ENCODE measurements around the gene TMEM94.
"Not testable (repeated sequence)": the region's sequence is repeated elsewhere in the genome, so short reads cannot be mapped to it uniquely, and the experiment has no call there.

TMEM94 gene

GRCh38 chr17:75445296-75445695 is 11.1 kb upstream of the TMEM94 start:
- CTCF ChIA-PET: interaction anchor here (1.8 to 2.0 kb wide), 2 partner anchors 18 to 259 kb away, joined by 3 to 6 read pairs; no protein-coding TSS in a partner anchor
- POLR2A ChIA-PET: no interaction called here
- no peak for TF ChIP-seq CTCF (IDR thresholded peaks at IDR 0.05; ENCODE audit: control extremely low read depth, extremely low read depth, low read depth, missing control alignments)

GRCh38 chr17:75445896-75446295 is 10.5 kb upstream of the TMEM94 start:
- DNase-seq (ENCODE audit: extremely low spot score); CTCF ChIA-PET; POLR2A ChIA-PET: not testable (repeated sequence)

More at GRCh38 chr17:75445296-75445695, 11.1 kb upstream of the TMEM94 start:
- no peak for DNase-seq (ENCODE audit: extremely low spot score)

GRCh38 chr17:75447951-75448856 is 8.2 kb upstream of the TMEM94 start:
- no peak for DNase-seq (ENCODE audit: extremely low spot score)
- POLR2A ChIA-PET: interaction anchor here (0.6 to 0.7 kb wide), 2 partner anchors 24 to 176 kb away, joined by 4 to 6 read pairs; no protein-coding TSS in a partner anchor

GRCh38 chr17:75450270-75450669 is 6.2 kb upstream of the TMEM94 start:
- ChIA-PET POLR2A (no interaction called here), CTCF (no interaction called here)
- DNase-seq (ENCODE audit: extremely low spot score): no peak
- TF ChIP-seq CTCF (IDR thresholded peaks at IDR 0.05; ENCODE audit: control extremely low read depth, extremely low read depth, low read depth, missing control alignments): no peak

More at GRCh38 chr17:75447951-75448856, 8.2 kb upstream of the TMEM94 start:
- no peak for TF ChIP-seq CTCF (IDR thresholded peaks at IDR 0.05; ENCODE audit: control extremely low read depth, extremely low read depth, low read depth, missing control alignments)
- CTCF ChIA-PET: interaction anchor here (1.0 to 1.8 kb wide), 2 partner anchors 8 to 68 kb away, joined by 3 to 7 read pairs; partner anchors contain the start of genes TMEM94 and TSEN54

GRCh38 chr17:75454193-75454592 is 2.2 kb upstream of the TMEM94 start:
- no peak for DNase-seq (ENCODE audit: extremely low spot score)
- ChIA-PET CTCF (interaction anchor here (0.9 to 2.7 kb wide), 5 partner anchors 27 to 147 kb away, joined by 3 to 7 read pairs (median 3); no protein-coding TSS in a partner anchor), POLR2A (no interaction called here)
- TF ChIP-seq CTCF (IDR thresholded peaks at IDR 0.05; ENCODE audit: control extremely low read depth, extremely low read depth, low read depth, missing control alignments): no peak

DNA sequence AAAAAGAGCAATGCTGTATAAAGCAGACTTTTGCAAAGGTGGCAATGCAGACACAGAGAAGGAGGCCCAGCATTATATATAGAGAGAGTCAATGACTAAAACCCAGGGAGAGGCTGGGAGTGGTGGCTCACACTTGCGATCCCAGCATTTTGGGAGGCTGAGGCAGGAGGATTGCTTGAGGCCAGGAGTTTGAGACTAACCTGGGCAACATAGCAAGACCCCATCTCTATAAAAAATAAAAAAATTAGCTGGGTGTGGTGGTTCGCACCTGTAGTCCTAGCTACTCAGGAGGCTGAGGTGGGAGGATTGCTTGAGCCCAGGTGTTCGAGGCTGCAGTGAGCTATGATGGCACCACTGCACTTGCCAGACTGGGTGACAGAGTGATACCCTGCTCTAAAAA is 1.8 kb upstream of the TMEM94 start:
- CTCF ChIA-PET: interaction anchor here (0.9 to 2.7 kb wide), 4 partner anchors 27 to 146 kb away, joined by 3 to 7 read pairs (median 4); no protein-coding TSS in a partner anchor
- POLR2A ChIA-PET; DNase-seq (ENCODE audit: extremely low spot score): not testable (repeated sequence)

DNA sequence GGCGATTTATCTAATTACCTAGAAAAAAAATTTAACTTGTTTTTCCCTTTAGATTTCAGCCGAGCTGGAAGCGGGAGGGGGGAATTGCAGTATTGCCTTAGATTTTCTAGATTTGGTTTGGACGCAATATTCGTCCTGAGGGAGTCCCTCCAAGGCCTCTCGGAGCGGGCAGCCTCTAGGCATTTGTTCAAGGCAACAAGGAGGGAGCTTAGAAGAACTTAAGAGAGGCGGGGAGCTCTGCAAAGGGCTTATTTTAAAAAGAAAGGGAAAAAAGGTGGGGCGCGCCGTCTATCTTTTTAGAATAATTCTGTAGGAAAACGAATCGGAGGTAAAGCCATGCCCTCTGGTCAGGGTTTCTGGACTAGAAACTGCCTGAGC is 407 bp upstream of the TMEM94 start:
- POLR2A ChIA-PET: interaction anchor here (0.6 to 1.1 kb wide), 4 partner anchors 44 to 764 kb away, joined by 3 to 4 read pairs (median 3); partner anchors contain the start of genes FDXR and SLC25A19
- TF ChIP-seq CTCF (IDR thresholded peaks at IDR 0.05; ENCODE audit: control extremely low read depth, extremely low read depth, low read depth, missing control alignments): no peak
- DNase-seq (ENCODE audit: extremely low spot score): no peak
- CTCF ChIA-PET: interaction anchor here (0.6 to 2.7 kb wide), 11 partner anchors 8 to 297 kb away, joined by 3 to 7 read pairs (median 4); partner anchors contain the start of genes MIF4GD and TSEN54

Measured in GM10248 (cell line).